Right cardiac atrium (tissue), 5 donors: ENCODE measurements around the gene SGCA. TPM values are rescaled to one million over a fixed set of nuclear protein-coding genes. Genes with fewer than 3 reads are reported as not detected.

Source experiments
- ATAC-seq, 2 donors: fragments of 200-7000 bp; cut with Tn5 transposase; one replicate each; pipeline versions ENCODE4 v1.8.0 to v1.9.1; 2020; ENCODE audit warnings: moderate library complexity in 2 of 2, mild to moderate bottlenecking in 1 of 2
- DNase-seq, 3 donors: peaks; one replicate each; pipeline ENCODE4 v3.0.0-alpha.2; 2020
- H3K27ac ChIP-seq: one replicate; pipeline ENCODE4 v1.5.1; 2013; ENCODE audit warnings: mild to moderate bottlenecking, low read length, control low read depth, moderate library complexity
- H3K27me3 ChIP-seq: one replicate; pipeline ENCODE4 v1.6.1; 2013; ENCODE audit not compliant: control insufficient read depth, insufficient read depth
- H3K4me1 ChIP-seq: one replicate; pipeline ENCODE4 v1.6.1; 2013; ENCODE audit warnings: low read length; ENCODE audit not compliant: control insufficient read depth, insufficient read depth
- H3K4me3 ChIP-seq: one replicate; pipeline ENCODE4 v1.5.1; 2013; ENCODE audit warnings: low read length, control low read depth
- H3K9me3 ChIP-seq: one replicate; pipeline ENCODE4 v1.6.1; 2013; ENCODE audit warnings: low read length; ENCODE audit not compliant: control insufficient read depth
- WGBS: extraction: QIAGEN DNeasy Blood & Tissue Kit; methylation state at CpG from one replicate; pipeline ENCODE4 v1.1.7; 2013; 5-methylcytosine and 5-hydroxymethylcytosine counted together
- intact Hi-C, 4 donors: fragments of 100-400 bp; cut with DNase I; formaldehyde crosslinking; loops; one replicate each; pipeline versions ENCODE4 v1.11.0 to v1.14.0; 2022 to 2023
- polyA plus RNA-seq: library from polyadenylated mRNA; stranded (reverse); fragments of 200-250 nt; gene quantifications from one replicate; pipeline ENCODE4 v1.2.3, GENCODE V29; 2013
- total RNA-seq, 4 donors: library from RNA; stranded (reverse); fragmentation: NEBNext Ultra II Directional; extraction: Animal tissue kit (Norgen Biotek cat#: 25700); gene quantifications; one replicate each; pipeline ENCODE4 v1.2.1, GENCODE V29; 2021
- donor health status: healthy with polysubstance abuse.
- donor health status: DM: no; HTN: yes; CAD: no.
- donor health status: DM: no; HTN: no; CAD: no.
- donor health status: DM: no; HTN: yes; CAD: no; lungs with severe emphysema.
- donor health status: DM: yes; HTN: yes; CAD: no.

Gene SGCA
- total and polyA plus RNA-seq, 5 donors: 127 to 156 (median 134) TPM

GRCh38 chr17:50127697-50128361, 38.0 kb upstream of the SGCA start:
- intact Hi-C loops: no loop called here
- DNase-seq (peak in 1 of 3 donors; percentile 11), ATAC-seq (no peak)
- no peaks in the 10 kb centered on the region for H3K9me3 ChIP-seq
- WGBS: 61% methylated on average over 6 of the region's 6 CpGs
- no peak overlapping the region for H3K4me3 ChIP-seq
- peaks cover 8% of the 10 kb centered on the region for H3K4me1 ChIP-seq
- no peaks in the 10 kb centered on the region for H3K27me3 ChIP-seq
- no peak overlapping the region for H3K27ac ChIP-seq

- DNase-seq: peak in 2 of 3 donors; percentile 45 to 46
- intact Hi-C loops: no loop called here
- WGBS: 15% methylated on average over 32 of the region's 32 CpGs
- Histone ChIP-seq H3K9me3 (no peaks in the 10 kb centered on the region), H3K4me1 (peaks cover 10% of the 10 kb centered on the region), H3K27me3 (no peaks in the 10 kb centered on the region), H3K4me3 (peak overlapping the region; percentile 74), H3K27ac (no peak overlapping the region)
- no peak for ATAC-seq
These were observed 37.1 kb upstream of the SGCA start for GRCh38 chr17:50128441-50129352.

- Histone ChIP-seq H3K4me1 (peaks cover 10% of the 10 kb centered on the region), H3K9me3 (no peaks in the 10 kb centered on the region), H3K4me3 (peak overlapping the region; percentile 74), H3K27me3 (no peaks in the 10 kb centered on the region), H3K27ac (no peak overlapping the region)
- intact Hi-C loops: no loop called here
- ATAC-seq (peak; percentile 1 to 22), DNase-seq (peak in 1 of 3 donors; percentile 62)
- 3% methylated on average over 31 of the region's 31 CpGs for WGBS
These were observed 36.5 kb upstream of the SGCA start for GRCh38 chr17:50129353-50129727.

- no peaks in the 10 kb centered on the region for H3K27me3 ChIP-seq
- H3K4me1 ChIP-seq: peaks cover 10% of the 10 kb centered on the region
- no peak within 1 kb of the TSS for H3K27ac ChIP-seq
- intact Hi-C loops: loop anchor here in 1 of 4 donors (10.0 kb wide), 1 partner anchor 65 kb away; no protein-coding TSS in a partner anchor
- DNase-seq (peak in 2 of 3 donors; percentile 69 to 78), ATAC-seq (peak; percentile 28 to 29)
- peak within 1 kb of the TSS; percentile 74 for H3K4me3 ChIP-seq
- no peaks in the 10 kb centered on the region for H3K9me3 ChIP-seq
- 1% methylated on average over 84 of the region's 84 CpGs for WGBS
These were observed 35.9 kb upstream of the SGCA start, which contains the start of gene SAMD14 for GRCh38 chr17:50129728-50130558. TSS of gene SAMD14 (minus strand) at chr17:50130160. CDS start at chr17:50124959, 5,201 bp downstream.

- no peaks in the 10 kb centered on the region for H3K9me3 ChIP-seq
- intact Hi-C loops: loop anchor here in 1 of 4 donors (10.0 kb wide), 1 partner anchor 64 kb away; no protein-coding TSS in a partner anchor
- ATAC-seq (no peak), DNase-seq (peak in 2 of 3 donors; percentile 44 to 47)
- 54% methylated on average over 19 of the region's 19 CpGs for WGBS
- H3K27me3 ChIP-seq: no peaks in the 10 kb centered on the region
- no peak overlapping the region for H3K27ac ChIP-seq
- peaks cover 10% of the 10 kb centered on the region for H3K4me1 ChIP-seq
- no peak overlapping the region for H3K4me3 ChIP-seq
These were observed 35.1 kb upstream of the SGCA start for GRCh38 chr17:50130559-50131305.

GRCh38 chr17:50132104-50132794, 33.6 kb upstream of the SGCA start:
- H3K4me3 ChIP-seq: no peak overlapping the region
- H3K4me1 ChIP-seq: peaks cover 10% of the 10 kb centered on the region
- peak in 2 of 3 donors; percentile 16 to 39 for DNase-seq
- H3K9me3 ChIP-seq: no peaks in the 10 kb centered on the region
- 85% methylated on average over 6 of the region's 6 CpGs for WGBS
- intact Hi-C loops: loop anchor here in 1 of 4 donors (10.0 kb wide), 1 partner anchor 63 kb away; no protein-coding TSS in a partner anchor
- peak overlapping the region; percentile 90 for H3K27ac ChIP-seq
- H3K27me3 ChIP-seq: no peaks in the 10 kb centered on the region
- no peak for ATAC-seq

GRCh38 chr17:50133028-50133768, 32.6 kb upstream of the SGCA start:
- WGBS: 47% methylated on average over 7 of the region's 7 CpGs
- Histone ChIP-seq H3K9me3 (no peaks in the 10 kb centered on the region), H3K4me1 (peaks cover 10% of the 10 kb centered on the region), H3K4me3 (no peak overlapping the region), H3K27me3 (no peaks in the 10 kb centered on the region), H3K27ac (peak overlapping the region; percentile 90)
- DNase-seq (peak; percentile 61 to 78 (median 67)), ATAC-seq (peak; percentile 44 to 71)
- intact Hi-C loops: loop anchor here in 1 of 4 donors (10.0 kb wide), 1 partner anchor 62 kb away; no protein-coding TSS in a partner anchor

- DNase-seq (peak in 2 of 3 donors; percentile 75), ATAC-seq (peak in 1 of 2 donors; percentile 17)
- Histone ChIP-seq H3K4me3 (no peak overlapping the region), H3K4me1 (peaks cover 6% of the 10 kb centered on the region), H3K9me3 (no peaks in the 10 kb centered on the region), H3K27ac (peak overlapping the region; percentile 90), H3K27me3 (no peaks in the 10 kb centered on the region)
- intact Hi-C loops: loop anchor here in 1 of 4 donors (10.0 kb wide), 1 partner anchor 61 kb away; no protein-coding TSS in a partner anchor
- WGBS: 26% methylated on average over 16 of the region's 16 CpGs
These were observed 32.1 kb upstream of the SGCA start for GRCh38 chr17:50133769-50134099.
